ENCODE data around the gene SLC26A5. TPM values are rescaled to one million over a fixed set of nuclear protein-coding genes. Genes with fewer than 3 reads are reported as not detected.

Gene SLC26A5
- total and polyA plus RNA-seq, 2 donors (not counting 1 experiment from before 2014, with no cell fraction given) = not detected

GRCh38 chr7:103445228-103446048 is 569 bp downstream of the SLC26A5 start:
- Histone ChIP-seq H3K27ac (ENCODE audit: insufficient read depth, low read length) (no peak overlapping the region), H3K27me3 (ENCODE audit: control insufficient read depth, insufficient read depth, low read length) (peaks cover 28% of the 10 kb centered on the region), H3K9ac (ENCODE audit: insufficient read depth, low read length) (no peak overlapping the region), H3K4me3 (replicated peaks in 1 of 4; ENCODE audit: control extremely low read depth in 1 of 4, insufficient read depth in 1 of 4, low read depth in 3 of 4, low read length in 4 of 4) (peak overlapping the region; percentile 6 to 53 (median 28)), H3K9me3 (ENCODE audit: control insufficient read depth, insufficient read depth, low read depth, low read length) (no peaks in the 10 kb centered on the region), H3K4me1 (ENCODE audit: control insufficient read depth, extremely low read depth, insufficient read depth, low read length) (no peaks in the 10 kb centered on the region), H3K4me2 (ENCODE audit: extremely low read depth, insufficient read depth, low read length) (peak overlapping the region; percentile 83), H3K79me2 (ENCODE audit: control insufficient read depth, insufficient read depth, low read length) (no peaks in the 10 kb centered on the region), H4K20me1 (ENCODE audit: control insufficient read depth, extremely low read depth, insufficient read depth, low read length) (no peaks in the 10 kb centered on the region), H3K36me3 (ENCODE audit: control insufficient read depth, insufficient read depth, low read length) (no peaks in the 10 kb centered on the region), H2AFZ (ENCODE audit: low read length) (peak overlapping the region; percentile 34)
- no peak for TF ChIP-seq CTCF (conservative IDR thresholded peaks at IDR 0.05 in 1 of 2, IDR thresholded peaks at IDR 0.05 in 1 of 2; ENCODE audit: low read depth in 1 of 2, low read length in 2 of 2)
- TF ChIP-seq EZH2 (IDR thresholded peaks at IDR 0.05; ENCODE audit: low read length, missing control alignments) = peak; percentile 90
- DNase-seq (ENCODE audit: low read depth in 2 of 2) = peak in 1 of 2 donors; percentile 5

DNA sequence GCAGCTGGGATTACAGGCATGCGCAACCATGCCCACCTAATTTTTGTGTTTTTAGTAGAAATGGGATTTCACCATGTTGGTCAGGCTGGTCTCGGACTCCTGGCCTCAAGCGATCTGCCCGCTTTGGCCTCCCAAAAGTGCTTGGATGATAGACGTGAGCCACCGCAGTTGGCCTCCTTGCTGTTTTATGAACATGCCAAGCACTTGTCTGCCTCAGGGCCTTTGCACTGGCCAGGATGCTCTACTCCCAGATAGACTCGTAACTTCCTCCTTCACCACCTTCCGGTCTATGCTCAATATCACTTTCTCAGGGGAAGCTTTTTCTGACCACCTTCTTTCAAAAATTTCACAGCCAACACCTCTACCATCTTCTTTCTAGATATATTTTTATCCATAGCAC is 6.3 kb downstream of the SLC26A5 start:
- H3K36me3 ChIP-seq (ENCODE audit: control insufficient read depth, insufficient read depth, low read length) = no peaks in the 10 kb centered on the region
- H3K27ac ChIP-seq (ENCODE audit: insufficient read depth, low read length) = no peak overlapping the region
- no peaks in the 10 kb centered on the region for H3K4me1 ChIP-seq (ENCODE audit: control insufficient read depth, extremely low read depth, insufficient read depth, low read length)
- no peaks in the 10 kb centered on the region for H3K9me3 ChIP-seq (ENCODE audit: control insufficient read depth, insufficient read depth, low read depth, low read length)
- peaks cover 11% of the 10 kb centered on the region for H3K27me3 ChIP-seq (ENCODE audit: control insufficient read depth, insufficient read depth, low read length)
- no peak overlapping the region for H3K4me3 ChIP-seq (replicated peaks in 1 of 4; ENCODE audit: control extremely low read depth in 1 of 4, insufficient read depth in 1 of 4, low read depth in 3 of 4, low read length in 4 of 4)
- no peak for DNase-seq (ENCODE audit: low read depth in 2 of 2)
- no peak overlapping the region for H2AFZ ChIP-seq (ENCODE audit: low read length)
- TF ChIP-seq CTCF (conservative IDR thresholded peaks at IDR 0.05 in 1 of 2, IDR thresholded peaks at IDR 0.05 in 1 of 2; ENCODE audit: low read depth in 1 of 2, low read length in 2 of 2) (no peak), EZH2 (IDR thresholded peaks at IDR 0.05; ENCODE audit: low read length, missing control alignments) (no peak)
- H3K79me2 ChIP-seq (ENCODE audit: control insufficient read depth, insufficient read depth, low read length) = no peaks in the 10 kb centered on the region
- H4K20me1 ChIP-seq (ENCODE audit: control insufficient read depth, extremely low read depth, insufficient read depth, low read length) = no peaks in the 10 kb centered on the region
- H3K9ac ChIP-seq (ENCODE audit: insufficient read depth, low read length) = no peak overlapping the region
- H3K4me2 ChIP-seq (ENCODE audit: extremely low read depth, insufficient read depth, low read length) = no peak overlapping the region

- no peaks in the 10 kb centered on the region for H3K4me1 ChIP-seq (ENCODE audit: control insufficient read depth, extremely low read depth, insufficient read depth, low read length)
- no peak overlapping the region for H3K9ac ChIP-seq (ENCODE audit: insufficient read depth, low read length)
- no peak overlapping the region for H3K4me2 ChIP-seq (ENCODE audit: extremely low read depth, insufficient read depth, low read length)
- no peak for DNase-seq (ENCODE audit: low read depth in 2 of 2)
- H2AFZ ChIP-seq (ENCODE audit: low read length) = no peak overlapping the region
- no peaks in the 10 kb centered on the region for H3K79me2 ChIP-seq (ENCODE audit: control insufficient read depth, insufficient read depth, low read length)
- H3K4me3 ChIP-seq (replicated peaks in 1 of 4; ENCODE audit: control extremely low read depth in 1 of 4, insufficient read depth in 1 of 4, low read depth in 3 of 4, low read length in 4 of 4) = no peak overlapping the region
- H3K27ac ChIP-seq (ENCODE audit: insufficient read depth, low read length) = no peak overlapping the region
- no peaks in the 10 kb centered on the region for H3K36me3 ChIP-seq (ENCODE audit: control insufficient read depth, insufficient read depth, low read length)
- H3K9me3 ChIP-seq (ENCODE audit: control insufficient read depth, insufficient read depth, low read depth, low read length) = no peaks in the 10 kb centered on the region
- TF ChIP-seq CTCF (conservative IDR thresholded peaks at IDR 0.05 in 1 of 2, IDR thresholded peaks at IDR 0.05 in 1 of 2; ENCODE audit: low read depth in 1 of 2, low read length in 2 of 2) (no peak), EZH2 (IDR thresholded peaks at IDR 0.05; ENCODE audit: low read length, missing control alignments) (no peak)
- H4K20me1 ChIP-seq (ENCODE audit: control insufficient read depth, extremely low read depth, insufficient read depth, low read length) = no peaks in the 10 kb centered on the region
- H3K27me3 ChIP-seq (ENCODE audit: control insufficient read depth, insufficient read depth, low read length) = no peaks in the 10 kb centered on the region
These were observed 8.4 kb downstream of the SLC26A5 start for GRCh38 chr7:103437623-103438022.

Data from fibroblast of lung (primary cell).